HepG2 (cell line): ENCODE measurements around the gene VGLL4. TPM values are rescaled to one million over a fixed set of nuclear protein-coding genes. Genes with fewer than 3 reads are reported as not detected.

Experiments used
- CAMTA2 ChIP-seq: sonication (generic); formaldehyde crosslinking; IDR thresholded peaks from 2 replicates; pipeline ENCODE4 v1.4.0; 2020; ENCODE audit warnings: mild to moderate bottlenecking, missing genetic modification reagents, borderline replicate concordance
- GATAD1 ChIP-seq: IDR thresholded peaks from 2 replicates; pipeline ENCODE4 v1.6.1; 2016; ENCODE audit warnings: missing genetic modification reagents, missing compliant biosample characterization
- KMT2B ChIP-seq: IDR thresholded peaks from 2 replicates; pipeline ENCODE4 v1.6.1; 2016; ENCODE audit warnings: missing genetic modification reagents, missing compliant biosample characterization
- MXI1 ChIP-seq: IDR thresholded peaks from 3 replicates; pipeline ENCODE4 v1.6.1; 2012; ENCODE audit warnings: low read depth, low read length, inconsistent platforms, borderline replicate concordance
- RBM22 ChIP-seq: fragments of 200-400 bp; formaldehyde crosslinking; optimal IDR thresholded peaks from 2 replicates; pipeline ENCODE3; 2017; ENCODE audit warnings: mild to moderate bottlenecking, low read length, moderate library complexity
- RERE ChIP-seq: IDR thresholded peaks from 2 replicates; pipeline ENCODE4 v1.6.1; 2016; ENCODE audit warnings: low read depth, missing genetic modification reagents, missing compliant biosample characterization
- STAG1 ChIP-seq: sonication (generic); formaldehyde crosslinking; IDR thresholded peaks from 2 replicates; pipeline ENCODE4 v1.4.0; 2020; ENCODE audit warnings: missing genetic modification reagents
- SYNCRIP ChIP-seq: fragments of 200-400 bp; formaldehyde crosslinking; IDR thresholded peaks from 2 replicates; pipeline ENCODE4 v1.6.1; 2018; ENCODE audit warnings: mild to moderate bottlenecking, low read depth, low read length; ENCODE audit not compliant: insufficient read depth
- TBL1XR1 ChIP-seq: fragments of 150-350 bp; IDR thresholded peaks from 2 replicates; pipeline ENCODE4 v1.6.1; 2014; ENCODE audit warnings: borderline replicate concordance, low read length; ENCODE audit not compliant: partially characterized antibody
- ZBTB37 ChIP-seq: sonication (generic); formaldehyde crosslinking; IDR thresholded peaks from 2 replicates; pipeline ENCODE4 v1.4.0; 2020; ENCODE audit warnings: mild to moderate bottlenecking, missing genetic modification reagents
- ZBTB46 ChIP-seq: sonication (generic); formaldehyde crosslinking; IDR thresholded peaks from 2 replicates; pipeline ENCODE4 v1.4.0; 2020; ENCODE audit warnings: mild to moderate bottlenecking, missing genetic modification reagents, borderline replicate concordance
- ZBTB7A ChIP-seq: sonication (generic); formaldehyde crosslinking; IDR thresholded peaks from 2 replicates; pipeline ENCODE4 v1.8.0; 2022; ENCODE audit warnings: mild to moderate bottlenecking, missing genetic modification reagents
- ZMYM4 ChIP-seq: sonication (generic); formaldehyde crosslinking; IDR thresholded peaks from 2 replicates; pipeline ENCODE4 v1.8.1; 2023; ENCODE audit warnings: mild to moderate bottlenecking, missing genetic modification reagents
- ZNF160 ChIP-seq: sonication (generic); formaldehyde crosslinking; IDR thresholded peaks from 2 replicates; pipeline ENCODE4 v1.8.0; 2022; ENCODE audit warnings: mild to moderate bottlenecking, inconsistent platforms, missing genetic modification reagents
- ZNF317 ChIP-seq: sonication (generic); formaldehyde crosslinking; IDR thresholded peaks from 2 replicates; pipeline ENCODE4 v1.5.0; 2020; ENCODE audit warnings: mild to moderate bottlenecking, missing genetic modification reagents
- ZNF660 ChIP-seq: sonication (generic); formaldehyde crosslinking; IDR thresholded peaks from 2 replicates; pipeline ENCODE4 v1.5.1; 2020; ENCODE audit warnings: mild to moderate bottlenecking, low read depth, missing genetic modification reagents, borderline replicate concordance
- ZNF747 ChIP-seq: sonication (generic); formaldehyde crosslinking; IDR thresholded peaks from 2 replicates; pipeline ENCODE4 v1.8.1; 2023; ENCODE audit warnings: missing genetic modification reagents, mild to moderate bottlenecking, borderline replicate concordance
- ZNF766 ChIP-seq: sonication (generic); formaldehyde crosslinking; IDR thresholded peaks from 2 replicates; pipeline ENCODE4 v1.5.0; 2020; ENCODE audit warnings: missing genetic modification reagents, borderline replicate concordance
- polyA plus RNA-seq, 8 experiments: library from polyadenylated mRNA; depleted of rRNA in 3 of 8; stranded (reverse) in 7 of 8; unstranded in 1 of 8; fragments of >200 nt; fragmentation: Illumina TruSeq in 4 of 8; extraction: Trizol in 4 of 8; gene quantifications; 2 replicates each; pipeline versions ENCODE4 v1.2.1 to v1.2.3, GENCODE V29; 2011 to 2016; ENCODE audit warnings: low read depth in 4 of 8, missing spikeins in 1 of 8, mixed read lengths in 1 of 8; ENCODE audit not compliant: insufficient read depth in 1 of 8
- total RNA-seq, 5 experiments: library from RNA; depleted of rRNA; stranded (reverse); fragments of >200 nt; fragmentation: Illumina TruSeq; extraction: Trizol; gene quantifications; 2 replicates each; pipeline ENCODE4 v1.2.3, GENCODE V29; 2016; ENCODE audit warnings: low read depth in 1 of 5

Gene VGLL4
- total and polyA plus RNA-seq, 2 of the 13 experiments (the other 11 are each of a cell fraction or from before 2014, with no cell fraction given): 23.2 to 39.0 TPM

GRCh38 chr3:11536132-11536935 lies 107.4 kb downstream of the VGLL4 start (continued):
- peak; percentile 75 for TF ChIP-seq STAG1 (CRISPR knock-in tag)
- no peak for TF ChIP-seq ZNF660 (CRISPR knock-in tag)
- no peak for TF ChIP-seq ZBTB37 (CRISPR knock-in tag)
- peak; percentile 39 for TF ChIP-seq RBM22
- TF ChIP-seq CAMTA2: no peak
- TF ChIP-seq TBL1XR1: no peak
- TF ChIP-seq ZNF160: peak; percentile 47; the same call in 1 of the 2 replicates
- peak; percentile 92 for TF ChIP-seq GATAD1 (CRISPR knock-in tag)
- no peak for TF ChIP-seq SYNCRIP
- TF ChIP-seq ZMYM4: peak; percentile 83; the same call in 1 of the 2 replicates
- TF ChIP-seq ZBTB46 (CRISPR knock-in tag): no peak
- TF ChIP-seq ZNF747 (CRISPR knock-in tag): peak; percentile 37; the same call in 1 of the 2 replicates
- no peak for TF ChIP-seq RERE (CRISPR knock-in tag)
- no peak for TF ChIP-seq MXI1
- no peak for TF ChIP-seq ZNF766 (CRISPR knock-in tag)
- TF ChIP-seq ZBTB7A (CRISPR knock-in tag): peak; percentile 65; the same call in 1 of the 2 replicates
- no peak; the same call in 1 of the 2 replicates for TF ChIP-seq KMT2B (CRISPR knock-in tag)
- peak; percentile 47; the same call in 1 of the 2 replicates for TF ChIP-seq ZNF317 (CRISPR knock-in tag)
